Measurements from ENCODE around the gene ZNF782. TPM values are rescaled to one million over a fixed set of nuclear protein-coding genes. Genes with fewer than 3 reads are reported as not detected.
A peak's percentile ranks its signal among the peaks of the same experiment; 100 is the strongest.

Gene ZNF782
- polyA plus RNA-seq, 2 of the 4 experiments (the other 2 are of a cell fraction) = 1.9 to 2.1 TPM

GRCh38 chr9:96852676-96853075, 1.6 kb downstream of the ZNF782 start:
- TF ChIP-seq CHD4 (IDR thresholded peaks at IDR 0.05; ENCODE audit: borderline replicate concordance) (no peak), ZC3H11A (IDR thresholded peaks at IDR 0.05) (no peak), HEYL (CRISPR knock-in tag; IDR thresholded peaks at IDR 0.05) (no peak), ESRRA (IDR thresholded peaks at IDR 0.05; ENCODE audit: borderline replicate concordance, low read length) (no peak), HDAC2 (IDR thresholded peaks at IDR 0.05) (no peak), JUNB (IDR thresholded peaks at IDR 0.05) (no peak), PHF8 (IDR thresholded peaks at IDR 0.05; ENCODE audit: borderline replicate concordance, low read depth) (no peak), BHLHE40 (IDR thresholded peaks at IDR 0.05; ENCODE audit: low read depth, low read length) (no peak), MAZ (IDR thresholded peaks at IDR 0.05; ENCODE audit: borderline replicate concordance, low read depth, low read length) (no peak), ZFP36 (IDR thresholded peaks at IDR 0.05; ENCODE audit: borderline replicate concordance, partially characterized antibody) (no peak), POLR2AphosphoS2 (conservative IDR thresholded peaks at IDR 0.05; ENCODE audit: low read length) (no peak), NPAS2 (CRISPR knock-in tag; IDR thresholded peaks at IDR 0.05; ENCODE audit: borderline replicate concordance) (no peak), RFX5 (IDR thresholded peaks at IDR 0.05) (no peak), RAD21 (conservative IDR thresholded peaks at IDR 0.05 in 1 of 2, IDR thresholded peaks at IDR 0.05 in 1 of 2) (no peak)
- TF ChIP-seq, protein P1, sequence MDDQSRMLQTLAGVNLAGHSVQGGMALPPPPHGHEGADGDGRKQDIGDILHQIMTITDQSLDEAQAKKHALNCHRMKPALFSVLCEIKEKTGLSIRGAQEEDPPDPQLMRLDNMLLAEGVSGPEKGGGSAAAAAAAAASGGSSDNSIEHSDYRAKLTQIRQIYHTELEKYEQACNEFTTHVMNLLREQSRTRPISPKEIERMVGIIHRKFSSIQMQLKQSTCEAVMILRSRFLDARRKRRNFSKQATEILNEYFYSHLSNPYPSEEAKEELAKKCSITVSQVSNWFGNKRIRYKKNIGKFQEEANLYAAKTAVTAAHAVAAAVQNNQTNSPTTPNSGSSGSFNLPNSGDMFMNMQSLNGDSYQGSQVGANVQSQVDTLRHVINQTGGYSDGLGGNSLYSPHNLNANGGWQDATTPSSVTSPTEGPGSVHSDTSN (IDR thresholded peaks at IDR 0.05) = no peak
- Histone ChIP-seq H3K4me2 (peak overlapping the region; percentile 82), H3K4me1 (no peaks in the 10 kb centered on the region; the same call in 2 of the 3 replicates), H3K4me3 (no peak overlapping the region), H3K9me3 (peaks cover 28% of the 10 kb centered on the region), H3K27ac (no peak overlapping the region)
- 88% methylated on average over 4 of the region's 4 CpGs for WGBS (ENCODE audit: missing lambda C conversion rate)
- DNase-seq (ENCODE audit: low read depth in 1 of 2, low spot score in 1 of 2) = no peak
- ChIA-PET POLR2A (no interaction called here), CTCF (interaction anchor here (10.4 kb wide), 1 partner anchor 19 kb away, joined by 91 read pairs; no protein-coding TSS in a partner anchor)
- ATAC-seq = no peak
- no peak for FAIRE-seq

GRCh38 chr9:96844040-96844439, 10.3 kb downstream of the ZNF782 start:
- Histone ChIP-seq H3K9me3 (peaks cover 90% of the 10 kb centered on the region), H3K4me1 (no peaks in the 10 kb centered on the region), H3K4me2 (no peak overlapping the region), H3K4me3 (no peak overlapping the region), H3K27ac (no peak overlapping the region)
- ChIA-PET POLR2A (no interaction called here), CTCF (no interaction called here)
- ATAC-seq = no peak
- WGBS (ENCODE audit: missing lambda C conversion rate) = 91% methylated on average over 2 of the region's 2 CpGs
- FAIRE-seq = no peak
- DNase-seq (ENCODE audit: low read depth in 1 of 2, low spot score in 1 of 2) = no peak
- TF ChIP-seq, protein P2, sequence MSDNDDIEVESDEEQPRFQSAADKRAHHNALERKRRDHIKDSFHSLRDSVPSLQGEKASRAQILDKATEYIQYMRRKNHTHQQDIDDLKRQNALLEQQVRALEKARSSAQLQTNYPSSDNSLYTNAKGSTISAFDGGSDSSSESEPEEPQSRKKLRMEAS (IDR thresholded peaks at IDR 0.05) = no peak
- TF ChIP-seq CHD4 (IDR thresholded peaks at IDR 0.05; ENCODE audit: borderline replicate concordance) (no peak), FOSB (CRISPR knock-in tag; IDR thresholded peaks at IDR 0.05) (no peak), NPAS2 (CRISPR knock-in tag; IDR thresholded peaks at IDR 0.05; ENCODE audit: borderline replicate concordance) (no peak), FOXS1 (CRISPR knock-in tag; IDR thresholded peaks at IDR 0.05) (no peak)

DNA sequence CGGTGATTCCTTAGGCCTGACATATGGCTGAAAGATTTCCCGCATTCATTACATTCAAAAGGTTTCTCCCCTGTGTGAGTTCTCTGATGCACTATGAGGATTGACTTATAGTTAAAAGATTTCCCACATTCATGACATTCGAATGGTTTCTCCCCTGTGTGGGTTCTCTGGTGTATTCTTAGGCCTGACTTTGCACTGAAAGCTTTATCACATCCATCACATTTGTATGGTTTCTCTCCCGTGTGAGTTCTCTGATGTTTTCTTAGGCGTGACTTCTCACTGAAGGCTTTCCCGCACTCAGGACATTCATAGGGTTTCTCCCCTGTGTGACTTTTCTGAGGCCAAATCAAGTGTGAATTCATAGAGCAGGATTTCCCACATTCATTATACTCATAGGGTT, 35.8 kb downstream of the ZNF782 start:
- peaks cover 96% of the 10 kb centered on the region for H3K9me3 ChIP-seq
- H3K27ac ChIP-seq = no peak overlapping the region
- no peak overlapping the region for H3K4me3 ChIP-seq
- WGBS (ENCODE audit: missing lambda C conversion rate) = 78% methylated on average over 6 of the region's 6 CpGs
- H3K4me2 ChIP-seq = no peak overlapping the region
- ChIA-PET POLR2A (no interaction called here), CTCF (no interaction called here)
- no peak for ATAC-seq
- peak in 1 of 2 experiments; percentile 45 for DNase-seq (ENCODE audit: low read depth in 1 of 2, low spot score in 1 of 2)
- no peaks in the 10 kb centered on the region for H3K4me1 ChIP-seq
- no peak for FAIRE-seq
- no peak for TF ChIP-seq CHD4 (IDR thresholded peaks at IDR 0.05; ENCODE audit: borderline replicate concordance)
- TF ChIP-seq SMC3 (IDR thresholded peaks at IDR 0.05) = no peak
- TF ChIP-seq, protein P3, sequence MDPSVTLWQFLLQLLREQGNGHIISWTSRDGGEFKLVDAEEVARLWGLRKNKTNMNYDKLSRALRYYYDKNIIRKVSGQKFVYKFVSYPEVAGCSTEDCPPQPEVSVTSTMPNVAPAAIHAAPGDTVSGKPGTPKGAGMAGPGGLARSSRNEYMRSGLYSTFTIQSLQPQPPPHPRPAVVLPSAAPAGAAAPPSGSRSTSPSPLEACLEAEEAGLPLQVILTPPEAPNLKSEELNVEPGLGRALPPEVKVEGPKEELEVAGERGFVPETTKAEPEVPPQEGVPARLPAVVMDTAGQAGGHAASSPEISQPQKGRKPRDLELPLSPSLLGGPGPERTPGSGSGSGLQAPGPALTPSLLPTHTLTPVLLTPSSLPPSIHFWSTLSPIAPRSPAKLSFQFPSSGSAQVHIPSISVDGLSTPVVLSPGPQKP (IDR thresholded peaks at IDR 0.05; ENCODE audit: low read depth, low read length) = no peak
- TF ChIP-seq SREBF2 (IDR thresholded peaks at IDR 0.05) = no peak
- TF ChIP-seq FOSB (CRISPR knock-in tag; IDR thresholded peaks at IDR 0.05) = no peak
- 0 out of 2 replicates have a peak, but pooled peaks have one; percentile 15 for TF ChIP-seq KDM1A (IDR thresholded peaks at IDR 0.05; ENCODE audit: low read depth)
- TF ChIP-seq, protein P2 (IDR thresholded peaks at IDR 0.05) = no peak
- TF ChIP-seq BHLHE40 (IDR thresholded peaks at IDR 0.05; ENCODE audit: low read depth, low read length) = no peak
- peak; percentile 54; the same call in 1 of the 2 replicates for TF ChIP-seq GATA3 (IDR thresholded peaks at IDR 0.05; ENCODE audit: borderline replicate concordance)
- no peak for TF ChIP-seq POLR2A (IDR thresholded peaks at IDR 0.05; ENCODE audit: low read length)
- no peak for TF ChIP-seq ZNF302 (CRISPR knock-in tag; IDR thresholded peaks at IDR 0.05)
- TF ChIP-seq ZSCAN20 (CRISPR knock-in tag; IDR thresholded peaks at IDR 0.05) = no peak
- no peak for TF ChIP-seq MYC (IDR thresholded peaks at IDR 0.05; ENCODE audit: borderline replicate concordance, low read length)
- no peak for TF ChIP-seq NR3C1 (IDR thresholded peaks at IDR 0.05)
- TF ChIP-seq POLR2AphosphoS2 (conservative IDR thresholded peaks at IDR 0.05; ENCODE audit: low read length) = no peak
- no peak for TF ChIP-seq CTCF (IDR thresholded peaks at IDR 0.05)
- TF ChIP-seq EP300 (IDR thresholded peaks at IDR 0.05) = no peak
- TF ChIP-seq, protein P4, sequence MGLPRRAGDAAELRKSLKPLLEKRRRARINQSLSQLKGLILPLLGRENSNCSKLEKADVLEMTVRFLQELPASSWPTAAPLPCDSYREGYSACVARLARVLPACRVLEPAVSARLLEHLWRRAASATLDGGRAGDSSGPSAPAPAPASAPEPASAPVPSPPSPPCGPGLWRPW (IDR thresholded peaks at IDR 0.05) = peak; percentile 76

All from A549 (cell line).